ENCODE results near the gene FOXP1.

DNA sequence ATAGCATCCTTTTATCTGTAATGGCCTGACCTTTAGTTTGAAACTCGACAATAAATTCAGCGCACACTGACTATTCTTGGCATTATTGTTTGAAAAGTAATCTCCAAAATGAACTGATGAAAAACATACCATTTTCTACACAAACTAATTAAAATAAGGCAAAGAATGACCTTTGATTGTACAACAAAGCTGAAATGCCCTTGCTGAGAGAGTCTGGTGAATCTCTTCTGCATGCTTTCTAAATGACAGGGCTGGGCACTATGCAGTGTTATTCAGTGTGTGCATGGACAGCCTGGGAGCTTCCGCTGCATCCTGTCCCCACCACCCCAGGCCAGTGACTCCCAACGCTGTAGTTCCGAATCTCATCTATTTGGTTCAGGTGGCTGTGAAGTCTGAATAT is 530.8 kb downstream of the FOXP1 start:
- TF ChIP-seq, protein P1, sequence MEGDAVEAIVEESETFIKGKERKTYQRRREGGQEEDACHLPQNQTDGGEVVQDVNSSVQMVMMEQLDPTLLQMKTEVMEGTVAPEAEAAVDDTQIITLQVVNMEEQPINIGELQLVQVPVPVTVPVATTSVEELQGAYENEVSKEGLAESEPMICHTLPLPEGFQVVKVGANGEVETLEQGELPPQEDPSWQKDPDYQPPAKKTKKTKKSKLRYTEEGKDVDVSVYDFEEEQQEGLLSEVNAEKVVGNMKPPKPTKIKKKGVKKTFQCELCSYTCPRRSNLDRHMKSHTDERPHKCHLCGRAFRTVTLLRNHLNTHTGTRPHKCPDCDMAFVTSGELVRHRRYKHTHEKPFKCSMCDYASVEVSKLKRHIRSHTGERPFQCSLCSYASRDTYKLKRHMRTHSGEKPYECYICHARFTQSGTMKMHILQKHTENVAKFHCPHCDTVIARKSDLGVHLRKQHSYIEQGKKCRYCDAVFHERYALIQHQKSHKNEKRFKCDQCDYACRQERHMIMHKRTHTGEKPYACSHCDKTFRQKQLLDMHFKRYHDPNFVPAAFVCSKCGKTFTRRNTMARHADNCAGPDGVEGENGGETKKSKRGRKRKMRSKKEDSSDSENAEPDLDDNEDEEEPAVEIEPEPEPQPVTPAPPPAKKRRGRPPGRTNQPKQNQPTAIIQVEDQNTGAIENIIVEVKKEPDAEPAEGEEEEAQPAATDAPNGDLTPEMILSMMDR (IDR thresholded peaks at IDR 0.05) = no peak
- no peak for TF ChIP-seq POLR2A (IDR thresholded peaks at IDR 0.05)

Data from adrenal gland (tissue), 5 donors.